ENCODE data around the gene SDK1.

- TF ChIP-seq CTCF (IDR thresholded peaks at IDR 0.05) (no peak), POLR2A (IDR thresholded peaks at IDR 0.05) (no peak)
Measured at GRCh38 chr7:4241304-4241612, 940.2 kb downstream of the SDK1 start.
